ENCODE measurements around the gene ZBTB26. TPM values are rescaled to one million over a fixed set of nuclear protein-coding genes. Genes with fewer than 3 reads are reported as not detected.

ZBTB26 gene
- total RNA-seq, 1 experiment from 2014 or later: 6.7 TPM

GRCh38 chr9:122897969-122898368 lies 33.3 kb downstream of the ZBTB26 start:
- TF ChIP-seq, protein P1, sequence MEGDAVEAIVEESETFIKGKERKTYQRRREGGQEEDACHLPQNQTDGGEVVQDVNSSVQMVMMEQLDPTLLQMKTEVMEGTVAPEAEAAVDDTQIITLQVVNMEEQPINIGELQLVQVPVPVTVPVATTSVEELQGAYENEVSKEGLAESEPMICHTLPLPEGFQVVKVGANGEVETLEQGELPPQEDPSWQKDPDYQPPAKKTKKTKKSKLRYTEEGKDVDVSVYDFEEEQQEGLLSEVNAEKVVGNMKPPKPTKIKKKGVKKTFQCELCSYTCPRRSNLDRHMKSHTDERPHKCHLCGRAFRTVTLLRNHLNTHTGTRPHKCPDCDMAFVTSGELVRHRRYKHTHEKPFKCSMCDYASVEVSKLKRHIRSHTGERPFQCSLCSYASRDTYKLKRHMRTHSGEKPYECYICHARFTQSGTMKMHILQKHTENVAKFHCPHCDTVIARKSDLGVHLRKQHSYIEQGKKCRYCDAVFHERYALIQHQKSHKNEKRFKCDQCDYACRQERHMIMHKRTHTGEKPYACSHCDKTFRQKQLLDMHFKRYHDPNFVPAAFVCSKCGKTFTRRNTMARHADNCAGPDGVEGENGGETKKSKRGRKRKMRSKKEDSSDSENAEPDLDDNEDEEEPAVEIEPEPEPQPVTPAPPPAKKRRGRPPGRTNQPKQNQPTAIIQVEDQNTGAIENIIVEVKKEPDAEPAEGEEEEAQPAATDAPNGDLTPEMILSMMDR (IDR thresholded peaks at IDR 0.05; ENCODE audit: unreplicated experiment): no peak
- CTCF ChIA-PET: no interaction called here
- H3K27ac Mint-ChIP-seq (ENCODE audit: unreplicated experiment): no peak overlapping the region
- no peaks in the 10 kb centered on the region for H3K27me3 Mint-ChIP-seq (ENCODE audit: unreplicated experiment)
- intact Hi-C loops (cut with micrococcal nuclease; ENCODE audit: unreplicated experiment): no loop called here
- no peaks in the 10 kb centered on the region for H3K4me1 Mint-ChIP-seq (ENCODE audit: low read depth, unreplicated experiment)
- H3K36me3 Mint-ChIP-seq (ENCODE audit: insufficient read depth, unreplicated experiment): peaks cover 7% of the 10 kb centered on the region
- H3K4me3 Mint-ChIP-seq (ENCODE audit: low read depth, unreplicated experiment): no peak overlapping the region
- no peak for DNase-seq
- no peaks in the 10 kb centered on the region for H3K9me3 Mint-ChIP-seq (ENCODE audit: low read depth, unreplicated experiment)
- no TSS peak for BruUV-seq (replicated peaks)

DNA sequence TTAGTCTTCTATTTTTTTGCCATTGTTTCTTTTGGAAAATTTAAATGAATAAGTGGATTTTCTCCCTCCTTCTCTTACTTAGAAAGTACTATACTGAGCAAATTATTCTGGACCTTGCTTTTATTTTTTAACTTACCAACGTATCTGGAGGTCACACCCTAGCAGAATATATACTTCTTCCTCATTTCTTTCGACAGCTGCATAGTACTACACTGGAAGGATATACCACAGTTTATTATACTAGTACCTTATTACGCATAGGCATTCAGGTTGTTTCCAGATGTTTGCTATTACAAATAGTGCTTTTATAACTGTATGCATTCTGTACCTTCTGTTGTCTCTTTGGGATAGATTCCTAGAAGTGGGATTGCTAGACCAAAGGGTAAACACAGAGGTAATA lies 42.8 kb downstream of the ZBTB26 start:
- DNase-seq: no peak
- Mint-ChIP-seq H3K4me3 (ENCODE audit: low read depth, unreplicated experiment) (no peak overlapping the region), H3K9me3 (ENCODE audit: low read depth, unreplicated experiment) (no peaks in the 10 kb centered on the region), H3K4me1 (ENCODE audit: low read depth, unreplicated experiment) (no peaks in the 10 kb centered on the region), H3K27ac (ENCODE audit: unreplicated experiment) (no peak overlapping the region), H3K27me3 (ENCODE audit: unreplicated experiment) (no peaks in the 10 kb centered on the region), H3K36me3 (ENCODE audit: insufficient read depth, unreplicated experiment) (peaks cover 14% of the 10 kb centered on the region)
- intact Hi-C loops (cut with micrococcal nuclease; ENCODE audit: unreplicated experiment): no loop called here
- TF ChIP-seq, protein P1 (IDR thresholded peaks at IDR 0.05; ENCODE audit: unreplicated experiment): no peak
- CTCF ChIA-PET: no interaction called here
- BruUV-seq (replicated peaks): no TSS peak

- no peaks in the 10 kb centered on the region for H3K4me1 Mint-ChIP-seq (ENCODE audit: low read depth, unreplicated experiment)
- no peak overlapping the region for H3K4me3 Mint-ChIP-seq (ENCODE audit: low read depth, unreplicated experiment)
- CTCF ChIA-PET: no interaction called here
- no peak overlapping the region for H3K27ac Mint-ChIP-seq (ENCODE audit: unreplicated experiment)
- H3K9me3 Mint-ChIP-seq (ENCODE audit: low read depth, unreplicated experiment): no peaks in the 10 kb centered on the region
- no peaks in the 10 kb centered on the region for H3K27me3 Mint-ChIP-seq (ENCODE audit: unreplicated experiment)
- BruUV-seq (replicated peaks): no TSS peak
- H3K36me3 Mint-ChIP-seq (ENCODE audit: insufficient read depth, unreplicated experiment): peaks cover 6% of the 10 kb centered on the region
- DNase-seq: no peak
- intact Hi-C loops (cut with micrococcal nuclease; ENCODE audit: unreplicated experiment): no loop called here
- TF ChIP-seq, protein P1 (IDR thresholded peaks at IDR 0.05; ENCODE audit: unreplicated experiment): no peak
Measured at GRCh38 chr9:122883125-122883524, 48.2 kb downstream of the ZBTB26 start.

GRCh38 chr9:122879443-122879842 lies 51.9 kb downstream of the ZBTB26 start:
- CTCF ChIA-PET: no interaction called here
- Mint-ChIP-seq H3K27ac (ENCODE audit: unreplicated experiment) (no peak overlapping the region), H3K36me3 (ENCODE audit: insufficient read depth, unreplicated experiment) (peaks cover 24% of the 10 kb centered on the region), H3K4me1 (ENCODE audit: low read depth, unreplicated experiment) (no peaks in the 10 kb centered on the region), H3K4me3 (ENCODE audit: low read depth, unreplicated experiment) (no peak overlapping the region), H3K27me3 (ENCODE audit: unreplicated experiment) (no peaks in the 10 kb centered on the region), H3K9me3 (ENCODE audit: low read depth, unreplicated experiment) (no peaks in the 10 kb centered on the region)
- DNase-seq: no peak
- TF ChIP-seq, protein P1 (IDR thresholded peaks at IDR 0.05; ENCODE audit: unreplicated experiment): no peak
- BruUV-seq (replicated peaks): no TSS peak
- intact Hi-C loops (cut with micrococcal nuclease; ENCODE audit: unreplicated experiment): no loop called here
